Right lobe of liver (tissue), 6 donors: Measurements from ENCODE around the gene DHCR24. TPM values are rescaled to one million over a fixed set of nuclear protein-coding genes. Genes with fewer than 3 reads are reported as not detected.

Experiments
- ATAC-seq, 4 donors: fragments of 200-7000 bp; cut with Tn5 transposase; one replicate each; pipeline ENCODE4 v1.9.1; 2020; ENCODE audit warnings: mild to moderate bottlenecking in 4 of 4, moderate library complexity in 4 of 4
- DNase-seq, 3 donors: peaks; one replicate each; pipeline ENCODE4 v3.0.0-alpha.2; 2020
- H3K27ac ChIP-seq, 3 donors: fragments of 200-600 bp; one replicate each; pipeline ENCODE4 v1.8.0; 2022
- H3K27me3 ChIP-seq, 2 donors: fragments of 200-600 bp; one replicate each; pipeline ENCODE4 v1.8.0; 2022
- H3K36me3 ChIP-seq, 4 donors: fragments of 200-600 bp; sonication (generic) in 1 of 4; one replicate each; pipeline versions ENCODE4 v1.5.1 to v1.8.0; 2017 to 2022; ENCODE audit warnings: control low read depth in 1 of 4
- H3K4me1 ChIP-seq, 4 donors: fragments of 200-600 bp; sonication (generic) in 1 of 4; one replicate each; pipeline versions ENCODE4 v1.5.1 to v1.8.0; 2017 to 2022; ENCODE audit warnings: control low read depth in 1 of 4
- H3K4me3 ChIP-seq, 3 donors: fragments of 200-600 bp; one replicate each; pipeline ENCODE4 v1.8.0; 2022
- H3K9me3 ChIP-seq, 4 donors: fragments of 200-600 bp; sonication (generic) in 1 of 4; one replicate each; pipeline versions ENCODE4 v1.5.1 to v1.8.0; 2017 to 2022; ENCODE audit warnings: control low read depth in 1 of 4
- POLR2A ChIP-seq: fragments of 450-650 bp; IDR thresholded peaks from one replicate; pipeline ENCODE4 v1.6.1; 2017; ENCODE audit warnings: antibody characterized with exemption, mild to moderate bottlenecking
- WGBS: methylation state at CpG from one replicate; pipeline ENCODE4 v1.1.6; 2018; ENCODE audit warnings: low coverage, low lambda C conversion rate; ENCODE audit not compliant: insufficient coverage; ENCODE audit errors: missing lambda C conversion rate; 5-methylcytosine and 5-hydroxymethylcytosine counted together
- intact Hi-C, 2 donors: fragments of 100-400 bp; cut with DNase I; formaldehyde crosslinking; loops; one replicate each; pipeline versions ENCODE4 v1.11.2 to v1.14.1; 2022
- total RNA-seq, 6 experiments: library from RNA; depleted of rRNA in 2 of 6; stranded (reverse); fragments of >200 nt in 2 of 6; fragmentation: NEBNext Ultra II Directional in 3 of 6; extraction: Animal tissue kit (Norgen Biotek cat#: 25700) in 3 of 6; gene quantifications; one replicate each; pipeline versions ENCODE4 v1.1.0 to v1.2.4, GENCODE V29; 2016 to 2023
- TF ChIP-seq, protein P1 (sequence below), 4 donors: fragments of 200-600 bp in 3 of 4; fragments of 450-650 bp in 1 of 4; IDR thresholded peaks; one replicate each; pipeline versions ENCODE4 v1.5.1 to v1.8.0; 2016 to 2022; ENCODE audit warnings: antibody characterized with exemption in 4 of 4, mild to moderate bottlenecking in 2 of 4
- donor health status: DM: no; HTN: yes; CAD: no.
- donor health status: DM: no; HTN: no; CAD: no.
- donor health status: DM: no; HTN: no; CAD: no.
- donor health status: DM: no; HTN: yes; CAD: no.
- donor health status: DM: no; HTN: yes; CAD: no.

DHCR24 gene
- total RNA-seq, 6 experiments from 2014 or later, result 319 to 1,976 (median 596) TPM

- peak in 1 of 3 donors; percentile 24 for DNase-seq
- ATAC-seq, result no peak
- intact Hi-C loops, result no loop called here
These were observed 50.4 kb downstream of the DHCR24 start for GRCh38 chr1:54836594-54836993.

GRCh38 chr1:54835970-54836369, 51.0 kb downstream of the DHCR24 start:
- Histone ChIP-seq H3K27ac (no peak overlapping the region), H3K4me1 (no peaks in the 10 kb centered on the region), H3K4me3 (no peak overlapping the region), H3K9me3 (no peaks in the 10 kb centered on the region), H3K36me3 (no peaks in the 10 kb centered on the region), H3K27me3 (no peaks in the 10 kb centered on the region)
- intact Hi-C loops, result no loop called here
- peak in 1 of 4 donors; percentile 18 for ATAC-seq
- WGBS, result 50% methylated on average over 4 of the region's 5 CpGs
- no peak for TF ChIP-seq POLR2A
- TF ChIP-seq, protein P1, sequence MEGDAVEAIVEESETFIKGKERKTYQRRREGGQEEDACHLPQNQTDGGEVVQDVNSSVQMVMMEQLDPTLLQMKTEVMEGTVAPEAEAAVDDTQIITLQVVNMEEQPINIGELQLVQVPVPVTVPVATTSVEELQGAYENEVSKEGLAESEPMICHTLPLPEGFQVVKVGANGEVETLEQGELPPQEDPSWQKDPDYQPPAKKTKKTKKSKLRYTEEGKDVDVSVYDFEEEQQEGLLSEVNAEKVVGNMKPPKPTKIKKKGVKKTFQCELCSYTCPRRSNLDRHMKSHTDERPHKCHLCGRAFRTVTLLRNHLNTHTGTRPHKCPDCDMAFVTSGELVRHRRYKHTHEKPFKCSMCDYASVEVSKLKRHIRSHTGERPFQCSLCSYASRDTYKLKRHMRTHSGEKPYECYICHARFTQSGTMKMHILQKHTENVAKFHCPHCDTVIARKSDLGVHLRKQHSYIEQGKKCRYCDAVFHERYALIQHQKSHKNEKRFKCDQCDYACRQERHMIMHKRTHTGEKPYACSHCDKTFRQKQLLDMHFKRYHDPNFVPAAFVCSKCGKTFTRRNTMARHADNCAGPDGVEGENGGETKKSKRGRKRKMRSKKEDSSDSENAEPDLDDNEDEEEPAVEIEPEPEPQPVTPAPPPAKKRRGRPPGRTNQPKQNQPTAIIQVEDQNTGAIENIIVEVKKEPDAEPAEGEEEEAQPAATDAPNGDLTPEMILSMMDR (IDR thresholded peaks at IDR 0.05), result no peak
- DNase-seq, result peak in 1 of 3 donors; percentile 27

More at GRCh38 chr1:54836594-54836993, 50.4 kb downstream of the DHCR24 start:
- H3K27me3 ChIP-seq, result no peaks in the 10 kb centered on the region
- TF ChIP-seq, protein P1 (IDR thresholded peaks at IDR 0.05), result no peak
- no peak for TF ChIP-seq POLR2A
- H3K9me3 ChIP-seq, result no peaks in the 10 kb centered on the region
- H3K4me3 ChIP-seq, result no peak overlapping the region
- WGBS, result 88% methylated on average over 8 of the region's 8 CpGs
- no peaks in the 10 kb centered on the region for H3K4me1 ChIP-seq
- H3K27ac ChIP-seq, result no peak overlapping the region
- H3K36me3 ChIP-seq, result no peaks in the 10 kb centered on the region

DNA sequence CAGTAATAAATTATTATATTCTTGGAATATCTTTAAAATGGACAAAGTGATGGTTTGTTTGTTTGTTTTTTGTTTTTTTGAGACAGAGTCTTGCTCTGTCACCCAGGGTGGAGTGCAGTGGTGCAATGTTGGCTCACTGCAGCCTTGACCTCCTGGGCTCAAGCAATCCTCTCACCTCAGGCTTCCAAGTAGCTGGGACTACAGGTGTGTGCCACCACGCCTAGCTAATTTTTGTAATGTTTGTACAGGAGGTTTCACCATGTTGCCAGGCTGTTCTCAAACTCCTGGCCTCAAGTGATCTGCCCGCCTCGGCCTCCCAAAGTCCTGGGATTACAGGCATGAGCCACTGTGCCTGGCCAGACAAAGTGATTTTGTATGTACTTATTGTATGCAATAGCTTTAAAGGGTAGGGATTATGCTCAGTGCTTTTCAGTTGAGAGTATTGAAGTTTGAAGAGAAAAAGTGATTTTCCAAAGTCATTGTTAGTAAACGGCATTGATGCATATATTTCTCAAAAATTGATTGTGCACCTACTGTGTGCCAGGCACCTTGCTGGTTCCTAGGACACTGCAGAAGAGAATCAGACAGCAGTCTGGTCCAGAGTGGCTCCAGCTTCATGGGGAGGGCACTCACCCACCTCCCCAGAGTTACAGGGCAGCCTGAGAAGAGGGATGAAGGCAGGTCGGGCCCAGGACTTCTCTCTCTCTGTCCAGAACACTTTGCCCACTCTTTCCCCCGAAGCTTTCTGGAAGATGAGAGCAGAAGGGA, 51.7 kb downstream of the DHCR24 start:
- H3K27ac ChIP-seq, result no peak overlapping the region
- no peaks in the 10 kb centered on the region for H3K9me3 ChIP-seq
- H3K27me3 ChIP-seq, result no peaks in the 10 kb centered on the region
- DNase-seq (peak in 1 of 3 donors; percentile 23), ATAC-seq (no peak)
- TF ChIP-seq, protein P1 (IDR thresholded peaks at IDR 0.05), result no peak
- TF ChIP-seq POLR2A, result no peak
- no peak overlapping the region for H3K4me3 ChIP-seq
- 45% methylated on average over 3 of the region's 6 CpGs for WGBS
- no peaks in the 10 kb centered on the region for H3K4me1 ChIP-seq
- H3K36me3 ChIP-seq, result no peaks in the 10 kb centered on the region
- intact Hi-C loops, result no loop called here

DNA sequence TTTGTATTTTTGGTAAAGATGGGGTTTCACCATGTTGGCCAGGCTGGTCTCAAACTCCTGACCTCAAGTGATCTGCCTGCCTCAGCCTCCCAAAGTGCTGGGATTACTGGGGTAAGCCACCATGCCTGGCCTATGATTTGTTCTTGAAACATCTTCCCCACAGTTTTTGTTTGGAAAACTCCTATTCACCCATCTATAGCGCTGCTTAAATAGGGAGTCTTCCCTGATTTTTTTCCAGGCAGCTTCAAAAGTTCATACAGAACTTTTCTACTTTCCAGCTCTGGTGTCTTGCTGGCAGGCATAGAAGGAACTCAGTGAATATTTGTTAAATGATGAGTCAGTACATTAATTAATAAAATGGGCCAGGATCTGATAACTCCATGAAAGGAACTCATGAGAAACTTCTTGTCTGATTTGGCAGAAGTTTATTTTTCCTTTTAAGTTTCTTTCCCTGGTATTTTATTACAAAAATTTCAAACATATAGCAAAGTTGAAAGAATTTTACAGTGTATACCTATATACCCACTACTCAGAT, 52.9 kb downstream of the DHCR24 start:
- intact Hi-C loops, result no loop called here
- no peaks in the 10 kb centered on the region for H3K4me1 ChIP-seq
- no peaks in the 10 kb centered on the region for H3K36me3 ChIP-seq
- ATAC-seq (no peak), DNase-seq (no peak)
- no peak overlapping the region for H3K4me3 ChIP-seq
- no peak overlapping the region for H3K27ac ChIP-seq
- TF ChIP-seq, protein P1 (IDR thresholded peaks at IDR 0.05), result no peak
- no peak for TF ChIP-seq POLR2A
- no peaks in the 10 kb centered on the region for H3K27me3 ChIP-seq
- H3K9me3 ChIP-seq, result no peaks in the 10 kb centered on the region
- WGBS, result 86% methylated on average over 1 of the region's 1 CpG
